HG03439 (cell line): ENCODE data around the gene SACM1L.
"Not testable (repeated sequence)": the region's sequence is repeated elsewhere in the genome, so short reads cannot be mapped to it uniquely, and the experiment has no call there.

ENCODE experiments used
- ATAC-seq: cut with Tn5 transposase; IDR thresholded peaks from one replicate; pipeline ENCODE4 v1.9.1; 2021; ENCODE audit warnings: mild to moderate bottlenecking, moderate library complexity; ENCODE audit not compliant: unreplicated experiment

SACM1L gene

GRCh38 chr3:45737234-45737633 lies 48.0 kb downstream of the SACM1L start:
- no peak for ATAC-seq

GRCh38 chr3:45739991-45740390 lies 50.8 kb downstream of the SACM1L start:
- ATAC-seq = no peak

GRCh38 chr3:45741247-45741646 lies 52.1 kb downstream of the SACM1L start:
- no peak for ATAC-seq

DNA sequence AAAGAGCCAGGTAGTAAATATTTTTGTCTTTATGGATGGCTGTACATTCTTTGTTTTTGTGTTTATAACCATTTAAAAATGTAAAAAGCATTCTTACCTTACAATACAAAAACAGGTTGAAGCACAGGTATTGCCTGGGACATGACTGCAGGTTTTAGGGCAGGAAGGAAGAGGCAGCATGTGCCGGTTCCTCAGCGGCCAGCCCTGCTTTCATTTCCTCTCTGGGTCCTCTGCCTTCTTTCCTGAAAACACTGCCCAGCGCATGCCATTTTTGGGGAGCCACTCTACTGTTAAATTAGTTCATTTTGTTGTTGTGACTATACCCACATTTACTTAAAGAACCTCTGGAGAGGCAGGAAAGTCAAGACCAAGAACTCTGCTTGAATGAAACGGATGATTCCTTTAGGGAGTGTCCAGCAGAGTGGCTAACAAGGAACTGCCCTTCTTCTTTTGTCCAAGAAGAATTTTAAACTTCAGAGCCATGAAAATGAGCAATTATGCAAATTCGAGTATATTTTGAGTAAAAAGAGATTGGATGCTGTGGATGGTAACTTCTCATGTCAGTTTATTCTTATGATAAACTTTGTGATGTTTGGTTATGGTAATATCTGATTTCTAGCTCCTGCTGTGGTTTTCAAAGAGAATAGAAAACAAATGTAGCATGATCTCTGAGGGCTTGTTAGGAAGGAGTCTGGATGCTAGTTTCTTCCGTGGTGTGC lies 52.7 kb downstream of the SACM1L start:
- no peak for ATAC-seq

DNA sequence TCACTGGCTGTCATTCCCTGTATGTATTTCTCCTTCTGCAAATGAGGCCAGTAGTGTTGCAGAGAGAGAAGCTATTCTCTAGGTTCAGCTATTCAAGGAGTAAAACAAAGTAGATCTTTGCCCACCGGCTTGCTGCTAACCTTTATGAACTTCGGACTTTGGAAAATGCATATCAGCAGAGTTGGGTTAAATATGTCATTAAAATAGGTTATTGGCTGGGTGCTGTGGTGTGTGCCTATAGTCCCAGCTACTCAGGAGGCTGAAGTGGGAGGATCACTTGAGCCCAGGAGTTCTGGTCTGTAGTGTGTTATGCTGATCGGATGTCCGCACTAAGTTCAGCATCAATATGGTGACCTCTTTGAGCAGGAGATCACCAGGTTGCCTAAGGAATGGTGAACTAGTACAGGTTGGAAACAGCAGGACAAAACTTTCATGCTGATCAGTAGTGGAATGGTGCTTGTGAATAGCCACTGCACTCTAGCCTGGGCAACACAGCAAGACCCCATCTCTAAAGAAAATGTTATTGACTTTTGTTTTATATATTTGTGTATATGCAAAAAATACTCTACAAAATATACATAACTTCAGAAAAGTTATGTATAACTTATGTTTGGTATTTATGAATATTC lies 53.4 kb downstream of the SACM1L start:
- no peak for ATAC-seq

DNA sequence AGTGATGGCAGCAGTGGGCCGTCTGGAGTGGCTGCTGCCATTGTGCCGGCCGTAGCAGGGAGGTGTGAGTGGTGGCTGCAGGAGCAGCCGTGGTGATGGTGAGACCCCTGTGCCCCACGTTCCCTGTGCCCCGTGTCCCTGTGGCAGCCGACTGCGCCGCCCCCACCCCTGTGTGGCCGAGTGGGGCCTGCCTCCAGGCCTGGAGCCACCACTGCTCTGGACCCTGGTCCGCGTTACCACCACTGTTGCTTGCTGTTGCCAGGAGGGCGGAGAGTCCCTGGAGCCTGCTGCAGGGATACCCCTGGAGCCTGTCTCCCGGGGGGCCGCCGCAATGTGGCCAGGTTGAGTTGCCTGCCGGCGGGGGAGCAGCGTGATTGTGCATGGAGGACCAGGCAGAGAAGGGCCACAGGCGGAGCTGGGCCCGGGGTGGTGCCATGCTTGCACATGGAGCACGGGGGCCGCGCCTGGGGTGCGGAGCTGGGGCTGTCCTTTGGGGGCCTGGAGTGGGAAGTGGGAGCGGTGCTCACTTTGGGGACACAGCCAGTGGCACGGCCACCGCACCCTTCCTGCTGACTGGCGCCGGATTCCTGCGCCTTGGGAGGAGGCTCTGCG lies 57.1 kb downstream of the SACM1L start:
- ATAC-seq = no peak

GRCh38 chr3:45746777-45747622 lies 57.8 kb downstream of the SACM1L start:
- ATAC-seq = no peak

DNA sequence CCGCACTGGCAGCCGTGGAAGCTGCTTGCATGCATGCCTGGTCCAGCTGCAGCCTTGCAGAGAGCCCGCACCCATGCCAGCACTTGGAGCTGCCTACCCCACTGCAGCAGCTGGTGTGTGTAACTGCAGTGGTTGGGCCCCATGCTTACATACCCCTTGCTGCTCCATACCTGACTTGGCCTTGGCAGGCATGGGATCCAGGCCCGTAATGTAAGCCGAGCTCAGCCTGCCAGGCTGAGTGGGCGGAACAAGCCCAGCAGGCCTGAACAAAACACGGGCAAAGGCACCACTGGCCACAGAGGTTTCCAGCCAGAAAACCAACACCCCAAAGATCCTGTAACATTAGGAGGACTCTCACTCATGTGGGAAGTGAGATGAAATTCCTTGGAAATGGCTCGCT lies 58.9 kb downstream of the SACM1L start:
- no peak for ATAC-seq

GRCh38 chr3:45749036-45749600 lies 59.9 kb downstream of the SACM1L start:
- ATAC-seq = not testable (repeated sequence)

GRCh38 chr3:45749880-45750279 lies 60.7 kb downstream of the SACM1L start:
- no peak for ATAC-seq

DNA sequence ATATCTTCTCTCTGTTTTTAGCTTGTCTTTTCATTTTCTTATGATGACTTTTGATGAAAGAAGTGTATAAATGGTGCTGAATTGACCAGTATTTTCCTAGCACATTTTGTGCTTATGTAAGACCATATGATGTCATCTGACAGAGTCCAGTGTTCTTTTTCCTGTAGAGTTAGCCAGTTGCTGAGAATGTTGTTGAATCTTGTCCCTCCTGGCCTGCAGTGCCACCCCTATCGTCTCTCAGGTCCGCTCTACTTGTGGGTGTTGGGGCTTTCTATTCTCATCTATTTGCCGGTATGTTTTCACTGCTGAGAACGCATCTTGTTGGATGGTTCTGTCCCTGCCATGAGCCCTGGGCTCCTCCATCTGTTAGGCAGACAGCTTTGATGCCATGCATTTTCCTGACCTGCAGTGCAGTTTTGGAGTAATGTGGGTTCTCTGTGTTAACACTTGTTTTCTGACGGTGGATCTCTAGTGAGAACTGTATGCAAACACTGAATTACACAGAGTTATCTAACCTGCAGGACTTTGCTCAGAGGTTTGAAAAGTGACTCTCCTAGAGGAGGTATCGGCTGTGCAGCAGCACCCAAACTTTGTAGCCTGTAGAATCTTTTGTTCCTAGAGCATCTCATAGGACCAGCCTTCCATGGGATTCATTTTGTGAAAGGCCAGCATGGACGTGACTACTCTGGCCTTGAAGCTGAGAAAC lies 62.5 kb downstream of the SACM1L start:
- no peak for ATAC-seq

- no peak for ATAC-seq
These were observed 63.9 kb downstream of the SACM1L start for GRCh38 chr3:45753095-45753494.

GRCh38 chr3:45754461-45754860 lies 65.3 kb downstream of the SACM1L start:
- ATAC-seq = no peak

DNA sequence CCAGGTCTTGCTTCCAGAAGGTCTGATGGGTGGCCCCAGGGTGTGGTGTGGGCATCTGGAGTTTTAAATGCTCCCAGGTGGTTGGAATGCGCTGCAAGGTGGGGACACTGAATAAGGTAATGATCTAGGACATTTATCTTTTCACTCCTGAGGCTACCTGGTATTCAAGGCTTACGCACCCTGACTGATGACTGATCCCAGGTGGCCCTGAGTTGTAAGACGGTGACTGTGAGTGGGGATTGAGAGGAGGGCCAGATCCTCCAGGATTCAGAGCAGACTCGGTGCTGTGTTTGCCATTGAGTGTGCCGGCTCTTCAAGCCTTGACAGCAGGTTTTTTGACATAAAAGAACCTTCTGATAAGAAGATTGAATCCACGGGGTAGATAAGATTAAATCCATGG lies 66.9 kb downstream of the SACM1L start:
- no peak for ATAC-seq

DNA sequence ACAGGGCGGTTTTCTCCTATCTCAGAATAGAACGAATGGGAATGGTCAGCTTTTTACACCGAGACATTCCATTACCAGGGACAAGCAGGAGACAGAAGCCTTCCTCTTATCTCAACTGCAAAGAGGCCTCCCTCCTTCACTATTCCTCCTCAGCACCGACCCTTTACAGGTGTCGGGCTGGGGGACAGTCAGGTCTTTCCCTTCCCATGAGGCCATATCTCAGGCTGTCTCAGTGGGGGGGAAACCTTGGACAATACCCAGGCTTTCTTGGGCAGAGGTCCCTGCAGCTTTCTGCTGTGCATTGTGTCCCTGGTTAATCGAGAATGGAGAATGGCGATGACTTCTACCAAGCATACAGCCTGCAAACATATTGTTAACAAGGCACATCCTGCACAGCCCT lies 67.9 kb downstream of the SACM1L start:
- not testable (repeated sequence) for ATAC-seq

DNA sequence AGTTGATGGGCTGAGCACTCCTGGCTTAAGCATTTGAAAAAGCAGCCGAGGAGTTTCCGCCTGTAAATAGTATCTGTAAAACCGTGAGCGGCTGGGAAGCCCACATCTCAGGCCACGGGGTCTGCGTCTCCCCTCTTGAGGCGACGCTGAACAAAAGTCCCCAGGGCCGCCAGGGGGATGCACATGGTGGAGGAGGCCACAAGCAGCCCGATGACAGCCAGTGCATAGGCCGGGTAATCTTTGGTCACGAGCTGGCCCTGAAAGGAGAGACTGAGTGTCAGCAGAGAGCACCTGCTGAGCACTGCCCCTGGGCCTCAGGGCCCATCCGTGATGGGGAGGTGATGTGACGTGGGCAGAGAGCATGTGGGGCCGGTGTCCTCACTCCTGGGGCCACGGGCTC lies 69.7 kb downstream of the SACM1L start:
- ATAC-seq = no peak

DNA sequence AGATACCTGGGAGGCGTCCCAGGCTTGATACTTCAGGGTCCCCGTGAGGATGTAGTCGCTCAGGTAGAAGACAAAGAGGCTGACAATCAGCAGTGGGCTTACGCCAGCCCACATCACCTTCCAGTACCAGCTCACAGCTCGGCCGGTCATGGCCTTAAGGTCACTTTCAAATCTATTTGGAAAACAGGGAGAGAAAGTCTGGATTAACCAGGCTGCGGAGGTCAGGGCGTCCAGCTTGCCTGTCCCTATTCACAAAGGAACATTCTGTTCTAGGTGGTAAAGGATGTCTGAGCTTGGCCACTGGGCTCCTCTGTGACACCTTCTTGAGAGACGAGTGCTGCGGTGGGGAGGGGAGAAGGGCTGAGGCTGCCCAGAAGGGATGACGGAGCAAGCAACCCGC lies 70.7 kb downstream of the SACM1L start:
- ATAC-seq = no peak

- ATAC-seq = no peak
These were observed 71.9 kb downstream of the SACM1L start for GRCh38 chr3:45760878-45761711.

DNA sequence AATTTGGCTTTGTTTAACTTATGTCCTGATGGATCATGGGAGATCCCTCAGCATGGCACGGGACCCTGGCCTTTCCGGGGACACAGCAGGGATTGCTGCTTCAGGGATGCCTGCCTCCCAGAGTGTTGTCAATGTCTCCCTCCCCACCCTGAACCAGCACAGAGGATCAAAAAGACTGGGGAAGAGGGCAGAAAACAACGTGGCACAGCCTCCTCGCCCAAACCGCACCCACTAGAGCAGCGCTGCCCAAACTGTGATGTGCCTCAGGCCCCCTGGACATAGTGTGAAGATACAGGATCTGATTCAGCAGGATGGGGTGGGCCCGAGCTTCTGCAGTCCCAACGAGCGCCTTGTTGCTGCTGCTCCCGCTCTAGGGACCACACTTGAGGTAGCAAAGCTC lies 72.6 kb downstream of the SACM1L start:
- no peak for ATAC-seq
